ENCODE results near the gene DLG3. TPM values are rescaled to one million over a fixed set of nuclear protein-coding genes. Genes with fewer than 3 reads are reported as not detected.

The DLG3 gene
- total and polyA plus RNA-seq, 2 of the 8 experiments (the other 6 are each of a cell fraction or from before 2014, with no cell fraction given), result 29.2 to 63.8 TPM

- TF ChIP-seq CBX5 (IDR thresholded peaks at IDR 0.05; ENCODE audit: low read depth, low read length), result no peak
- no peak for TF ChIP-seq ASH2L (IDR thresholded peaks at IDR 0.05; ENCODE audit: low read length)
These were observed 49.8 kb downstream of the DLG3 start (continued) for GRCh38 chrX:70494441-70494840.
